Measurements from ENCODE around the gene SMOC1. TPM values are rescaled to one million over a fixed set of nuclear protein-coding genes. Genes with fewer than 3 reads are reported as not detected.

The SMOC1 gene
- total RNA-seq, 6 experiments from 2014 or later = not detected

DNA sequence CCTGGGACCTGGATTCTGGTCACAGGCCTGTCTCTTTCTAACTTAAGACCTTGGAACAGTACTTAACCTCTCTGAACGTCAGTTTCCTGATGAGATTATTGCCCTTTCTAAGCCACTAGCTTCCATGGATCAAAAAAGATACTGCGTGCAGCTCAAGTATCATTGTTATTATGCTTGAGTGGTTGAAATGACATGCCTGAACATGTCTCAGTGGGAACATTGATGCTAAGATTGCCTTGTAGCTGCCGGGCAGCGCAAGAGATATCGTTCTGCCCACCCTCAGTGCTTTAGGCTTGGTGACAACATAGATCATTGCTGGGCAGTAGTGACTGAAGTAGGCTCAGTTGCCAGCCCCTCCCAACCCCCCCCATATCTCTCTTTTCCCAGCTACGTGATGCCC is 131.9 kb downstream of the SMOC1 start:
- Mint-ChIP-seq H3K36me3 (ENCODE audit: low read depth) (no peaks in the 10 kb centered on the region), H3K4me3 (no peak overlapping the region), H3K9me3 (peaks cover 10% of the 10 kb centered on the region; the same call in 1 of the 2 replicates), H3K27me3 (ENCODE audit: insufficient read depth) (peaks cover 2% of the 10 kb centered on the region), H3K4me1 (ENCODE audit: low read depth) (no peaks in the 10 kb centered on the region), H3K27ac (no peak overlapping the region)
- DNase-seq = no peak
- TF ChIP-seq, protein P1, sequence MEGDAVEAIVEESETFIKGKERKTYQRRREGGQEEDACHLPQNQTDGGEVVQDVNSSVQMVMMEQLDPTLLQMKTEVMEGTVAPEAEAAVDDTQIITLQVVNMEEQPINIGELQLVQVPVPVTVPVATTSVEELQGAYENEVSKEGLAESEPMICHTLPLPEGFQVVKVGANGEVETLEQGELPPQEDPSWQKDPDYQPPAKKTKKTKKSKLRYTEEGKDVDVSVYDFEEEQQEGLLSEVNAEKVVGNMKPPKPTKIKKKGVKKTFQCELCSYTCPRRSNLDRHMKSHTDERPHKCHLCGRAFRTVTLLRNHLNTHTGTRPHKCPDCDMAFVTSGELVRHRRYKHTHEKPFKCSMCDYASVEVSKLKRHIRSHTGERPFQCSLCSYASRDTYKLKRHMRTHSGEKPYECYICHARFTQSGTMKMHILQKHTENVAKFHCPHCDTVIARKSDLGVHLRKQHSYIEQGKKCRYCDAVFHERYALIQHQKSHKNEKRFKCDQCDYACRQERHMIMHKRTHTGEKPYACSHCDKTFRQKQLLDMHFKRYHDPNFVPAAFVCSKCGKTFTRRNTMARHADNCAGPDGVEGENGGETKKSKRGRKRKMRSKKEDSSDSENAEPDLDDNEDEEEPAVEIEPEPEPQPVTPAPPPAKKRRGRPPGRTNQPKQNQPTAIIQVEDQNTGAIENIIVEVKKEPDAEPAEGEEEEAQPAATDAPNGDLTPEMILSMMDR (IDR thresholded peaks at IDR 0.05) = no peak

DNA sequence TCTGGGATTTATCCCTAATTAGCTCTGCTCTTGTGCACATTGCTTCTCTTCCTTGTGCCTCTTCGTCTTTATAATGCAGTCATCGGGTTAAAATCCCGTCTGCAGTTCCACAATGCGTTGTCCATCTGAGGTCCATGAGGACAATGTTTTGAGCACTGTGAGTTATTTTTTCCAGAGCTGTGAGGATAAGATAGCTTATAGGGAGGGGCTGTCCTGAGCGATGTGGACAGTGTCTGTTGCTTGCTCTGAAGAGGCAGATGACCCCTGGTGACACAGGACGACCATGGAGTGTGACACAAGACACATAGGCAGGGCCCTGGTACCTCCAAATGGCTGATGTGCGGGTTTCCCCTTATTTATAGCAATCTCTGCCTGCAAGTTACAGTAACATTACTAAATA is 132.5 kb downstream of the SMOC1 start:
- H3K4me3 Mint-ChIP-seq = no peak overlapping the region
- TF ChIP-seq, protein P1 (IDR thresholded peaks at IDR 0.05) = no peak
- DNase-seq = no peak
- H3K27ac Mint-ChIP-seq = no peak overlapping the region
- peaks cover 2% of the 10 kb centered on the region for H3K27me3 Mint-ChIP-seq (ENCODE audit: insufficient read depth)
- H3K36me3 Mint-ChIP-seq (ENCODE audit: low read depth) = no peaks in the 10 kb centered on the region
- peaks cover 10% of the 10 kb centered on the region; the same call in 1 of the 2 replicates for H3K9me3 Mint-ChIP-seq
- H3K4me1 Mint-ChIP-seq (ENCODE audit: low read depth) = no peaks in the 10 kb centered on the region

DNA sequence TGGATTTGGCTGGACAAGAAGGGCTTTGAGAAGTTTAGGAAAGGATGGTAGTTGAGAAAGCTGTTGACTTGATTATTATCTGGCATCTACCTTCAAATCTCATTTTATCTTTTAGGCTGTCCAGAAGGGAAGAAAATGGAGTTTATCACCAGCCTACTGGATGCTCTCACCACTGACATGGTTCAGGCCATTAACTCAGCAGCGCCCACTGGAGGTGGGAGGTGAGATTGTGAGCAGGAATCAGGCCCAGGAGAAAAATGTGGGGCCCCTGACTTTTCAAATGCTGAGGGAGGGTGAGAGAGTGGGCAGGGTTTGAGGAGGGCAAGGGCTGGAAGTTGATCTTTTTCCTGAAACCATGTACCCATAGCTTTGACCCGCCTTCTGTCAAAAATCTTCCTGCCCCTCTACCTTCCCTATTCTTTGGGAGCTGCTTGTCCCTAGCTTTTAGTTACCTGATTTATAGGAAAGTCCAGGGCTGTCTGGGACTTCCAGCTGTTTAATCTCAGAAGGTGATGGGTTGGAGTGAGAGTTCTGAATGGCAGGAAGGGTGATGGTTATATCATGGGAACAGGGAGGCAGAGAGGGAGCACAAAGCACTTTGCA is 134.2 kb downstream of the SMOC1 start:
- DNase-seq = no peak
- Mint-ChIP-seq H3K27ac (no peak overlapping the region), H3K9me3 (peaks cover 10% of the 10 kb centered on the region; the same call in 1 of the 2 replicates), H3K27me3 (ENCODE audit: insufficient read depth) (peaks cover 7% of the 10 kb centered on the region), H3K4me3 (no peak overlapping the region), H3K4me1 (ENCODE audit: low read depth) (no peaks in the 10 kb centered on the region), H3K36me3 (ENCODE audit: low read depth) (no peaks in the 10 kb centered on the region)
- TF ChIP-seq, protein P1 (IDR thresholded peaks at IDR 0.05) = peak; percentile 73

DNA sequence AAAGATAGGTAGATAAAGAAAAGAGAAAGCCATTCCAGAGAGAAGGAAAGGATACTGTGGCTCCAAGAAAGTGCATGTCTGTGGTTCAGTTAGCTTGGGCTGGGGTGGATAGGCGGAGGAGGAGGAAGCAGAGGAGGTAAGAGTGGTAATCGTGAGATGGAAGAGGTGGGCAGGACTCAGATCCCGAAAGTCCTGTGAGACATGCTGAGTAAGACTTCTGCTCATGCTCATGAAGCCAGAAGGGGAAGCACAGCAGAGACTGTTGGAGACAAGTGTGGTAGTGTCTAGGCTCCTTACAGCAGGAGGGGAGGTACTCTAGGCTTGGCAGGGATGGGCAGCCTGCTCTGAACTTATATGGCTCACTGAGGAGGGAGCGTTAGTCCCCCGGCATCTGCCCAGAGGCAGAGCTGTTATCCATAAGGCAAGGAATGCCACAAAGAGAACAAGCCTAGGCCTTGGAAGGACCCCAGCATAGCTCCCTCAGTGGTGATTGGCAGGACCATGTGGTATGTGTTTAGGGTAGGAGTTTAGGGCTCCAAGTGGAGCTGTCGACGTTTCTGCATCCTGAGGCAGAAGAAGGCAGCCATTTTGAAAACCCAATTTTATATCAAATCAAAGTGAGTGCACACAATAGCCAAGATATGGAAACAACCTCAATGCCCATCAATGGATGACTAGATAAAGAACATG is 135.3 kb downstream of the SMOC1 start:
- TF ChIP-seq, protein P1 (IDR thresholded peaks at IDR 0.05) = no peak

DNA sequence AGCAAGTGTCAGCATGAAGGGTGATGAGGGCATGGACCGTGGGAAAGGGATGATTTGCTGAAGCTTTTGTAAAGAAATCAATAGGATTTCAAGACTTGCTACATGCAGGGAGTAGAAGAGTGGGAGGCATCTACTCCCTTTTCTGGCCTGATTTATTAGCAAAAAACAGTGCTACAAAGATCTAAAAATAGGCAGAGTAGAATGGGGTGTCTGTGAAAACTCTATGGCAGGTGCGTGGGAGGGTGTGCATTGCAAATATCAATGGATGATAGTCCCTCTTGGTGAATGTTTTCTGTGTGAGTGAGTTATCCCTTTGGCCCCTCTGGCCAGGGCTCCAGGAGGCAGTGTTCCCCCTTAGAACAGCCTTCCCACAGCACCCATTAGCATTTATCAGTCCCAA is 139.0 kb downstream of the SMOC1 start:
- no peaks in the 10 kb centered on the region for H3K36me3 Mint-ChIP-seq (ENCODE audit: low read depth)
- no peak overlapping the region for H3K27ac Mint-ChIP-seq
- TF ChIP-seq, protein P1 (IDR thresholded peaks at IDR 0.05) = no peak
- peaks cover 10% of the 10 kb centered on the region for H3K27me3 Mint-ChIP-seq (ENCODE audit: insufficient read depth)
- H3K4me3 Mint-ChIP-seq = no peak overlapping the region
- no peak for DNase-seq
- no peaks in the 10 kb centered on the region for H3K4me1 Mint-ChIP-seq (ENCODE audit: low read depth)
- peaks cover 6% of the 10 kb centered on the region; the same call in 1 of the 2 replicates for H3K9me3 Mint-ChIP-seq

More for the DNA sequence above, 135.3 kb downstream of the SMOC1 start:
- Mint-ChIP-seq H3K27me3 (ENCODE audit: insufficient read depth) (peaks cover 7% of the 10 kb centered on the region), H3K4me1 (ENCODE audit: low read depth) (no peaks in the 10 kb centered on the region), H3K4me3 (no peak overlapping the region), H3K36me3 (ENCODE audit: low read depth) (no peaks in the 10 kb centered on the region), H3K27ac (no peak overlapping the region), H3K9me3 (peaks cover 10% of the 10 kb centered on the region; the same call in 1 of the 2 replicates)
- no peak for DNase-seq

Data from HFFc6 (cell line).